HG02642 (cell line): ENCODE results near the gene XAGE2.
"Not testable (repeated sequence)": the region's sequence is repeated elsewhere in the genome, so short reads cannot be mapped to it uniquely, and the experiment has no call there.

Experiments
- ATAC-seq: cut with Tn5 transposase; IDR thresholded peaks from one replicate; pipeline ENCODE4 v1.9.1; 2021; ENCODE audit warnings: mild to moderate bottlenecking; ENCODE audit not compliant: unreplicated experiment, poor library complexity

The XAGE2 gene, protein sequence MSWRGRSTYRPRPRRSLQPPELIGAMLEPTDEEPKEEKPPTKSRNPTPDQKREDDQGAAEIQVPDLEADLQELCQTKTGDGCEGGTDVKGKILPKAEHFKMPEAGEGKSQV

DNA sequence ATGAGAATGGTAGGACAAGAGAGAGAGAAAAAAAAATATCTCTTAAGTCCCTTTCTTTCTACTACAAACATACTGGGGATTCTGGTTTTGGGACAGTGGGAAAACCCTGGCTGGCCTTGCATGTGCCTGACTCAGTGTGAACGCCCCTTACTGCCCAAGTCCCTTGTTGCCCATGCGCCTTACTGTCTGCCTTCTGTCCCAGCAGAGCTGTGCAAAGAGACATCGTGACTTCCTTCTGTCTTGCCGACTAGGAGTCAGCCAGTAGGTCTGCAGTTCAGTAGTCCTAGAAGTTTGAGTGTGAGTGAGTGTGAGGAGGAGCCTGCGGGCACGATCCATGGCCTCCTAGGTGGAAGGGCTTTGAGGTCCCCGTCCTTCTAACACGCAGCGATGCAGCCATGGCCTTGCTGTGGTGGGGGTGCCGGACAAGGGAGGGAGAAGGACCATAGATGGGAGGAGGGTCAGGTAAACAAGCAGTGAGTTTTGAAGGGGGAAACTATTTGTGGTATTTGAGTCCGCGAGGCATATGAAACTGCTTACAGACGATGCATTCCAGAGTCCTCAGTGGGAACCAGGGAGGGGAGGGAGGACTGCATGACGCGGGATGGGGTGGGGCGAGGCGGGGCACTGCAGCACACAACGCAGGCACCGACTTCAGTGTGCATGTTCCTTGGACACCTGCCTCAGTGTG is at the start of gene XAGE2:
Gene XAGE2 (plus strand): TSS at position 654 of the 688 bp plus-strand sequence. CDS start 994 bp downstream, outside the sequence.
- no peak for ATAC-seq

DNA sequence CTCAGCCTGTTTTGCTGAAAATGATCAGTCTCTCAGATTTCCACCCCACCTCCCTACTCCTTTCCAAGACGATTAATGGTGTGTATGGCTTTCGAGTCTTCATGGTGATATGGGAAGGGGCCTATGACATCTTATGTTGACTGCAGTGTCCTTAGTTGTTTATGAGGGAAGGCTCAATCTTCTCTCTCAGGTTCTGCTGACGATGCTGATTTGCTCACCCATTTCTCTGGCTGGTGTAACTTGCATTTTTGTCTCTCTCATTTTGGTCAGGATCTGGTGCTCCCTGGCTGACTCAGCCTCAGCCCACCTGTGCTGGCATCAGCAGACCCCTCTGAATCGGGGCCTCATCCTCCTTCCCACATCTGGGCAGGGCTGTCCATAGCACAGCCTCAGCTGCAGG is 31.4 kb upstream of the XAGE2 start:
- ATAC-seq, result no peak

DNA sequence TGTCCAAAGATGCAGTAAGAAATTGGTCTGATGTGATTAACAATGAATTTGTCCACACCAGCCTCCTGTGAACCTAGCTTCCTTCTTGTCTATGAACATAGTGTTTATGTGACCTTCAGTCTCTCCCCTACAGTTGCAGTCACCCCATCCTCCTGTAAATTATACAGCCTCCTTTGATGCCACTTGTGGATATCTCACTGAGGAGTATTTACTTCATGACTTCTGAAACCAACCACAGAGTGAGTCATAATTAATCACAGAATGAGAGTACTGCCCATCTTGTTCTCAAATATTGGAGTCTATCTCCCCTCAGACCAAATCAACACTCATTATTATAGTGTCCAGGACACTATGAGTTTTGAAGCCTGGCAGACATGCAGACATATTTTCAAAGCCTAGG is 27.3 kb upstream of the XAGE2 start:
- no peak for ATAC-seq

DNA sequence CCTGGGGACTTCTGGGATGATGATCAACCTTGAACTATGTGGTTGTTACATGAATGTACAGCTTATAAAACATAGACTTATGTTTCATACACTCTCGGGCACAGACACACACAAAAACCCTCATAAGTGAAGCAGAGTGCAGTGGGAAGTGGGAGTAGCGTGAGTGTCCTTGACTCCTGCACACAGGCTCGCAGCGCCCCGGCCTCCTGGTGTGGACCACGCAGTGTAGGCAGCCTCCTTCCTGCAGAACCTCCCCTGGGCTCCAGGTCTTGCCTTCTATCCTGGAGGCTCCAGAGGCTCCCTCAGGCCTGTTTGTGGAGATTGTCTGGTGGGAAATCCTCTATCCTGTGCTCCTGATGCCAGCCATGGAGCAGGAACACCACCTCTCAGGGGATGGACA is 25.7 kb upstream of the XAGE2 start:
- ATAC-seq, result not testable (repeated sequence)

DNA sequence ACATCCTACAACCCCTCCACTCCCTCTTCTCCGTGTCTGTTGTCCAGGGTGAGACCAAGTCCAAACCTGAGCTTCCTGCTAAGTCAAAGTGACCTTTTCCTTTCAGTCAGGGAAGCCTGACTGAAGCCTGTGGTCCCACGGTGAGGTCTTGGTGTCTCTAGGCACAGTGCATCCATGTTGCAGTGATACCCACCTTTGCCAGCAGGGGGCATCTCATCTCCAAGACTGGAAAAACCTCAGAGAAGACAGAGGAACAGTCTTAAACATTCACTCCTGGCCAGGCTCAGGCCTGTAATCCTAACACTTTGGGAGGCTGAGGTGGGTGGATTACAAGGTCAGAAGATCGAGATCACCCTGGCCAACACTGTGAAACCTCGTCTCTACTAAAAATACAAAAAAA is 23.4 kb upstream of the XAGE2 start:
- ATAC-seq, result peak; percentile 53

DNA sequence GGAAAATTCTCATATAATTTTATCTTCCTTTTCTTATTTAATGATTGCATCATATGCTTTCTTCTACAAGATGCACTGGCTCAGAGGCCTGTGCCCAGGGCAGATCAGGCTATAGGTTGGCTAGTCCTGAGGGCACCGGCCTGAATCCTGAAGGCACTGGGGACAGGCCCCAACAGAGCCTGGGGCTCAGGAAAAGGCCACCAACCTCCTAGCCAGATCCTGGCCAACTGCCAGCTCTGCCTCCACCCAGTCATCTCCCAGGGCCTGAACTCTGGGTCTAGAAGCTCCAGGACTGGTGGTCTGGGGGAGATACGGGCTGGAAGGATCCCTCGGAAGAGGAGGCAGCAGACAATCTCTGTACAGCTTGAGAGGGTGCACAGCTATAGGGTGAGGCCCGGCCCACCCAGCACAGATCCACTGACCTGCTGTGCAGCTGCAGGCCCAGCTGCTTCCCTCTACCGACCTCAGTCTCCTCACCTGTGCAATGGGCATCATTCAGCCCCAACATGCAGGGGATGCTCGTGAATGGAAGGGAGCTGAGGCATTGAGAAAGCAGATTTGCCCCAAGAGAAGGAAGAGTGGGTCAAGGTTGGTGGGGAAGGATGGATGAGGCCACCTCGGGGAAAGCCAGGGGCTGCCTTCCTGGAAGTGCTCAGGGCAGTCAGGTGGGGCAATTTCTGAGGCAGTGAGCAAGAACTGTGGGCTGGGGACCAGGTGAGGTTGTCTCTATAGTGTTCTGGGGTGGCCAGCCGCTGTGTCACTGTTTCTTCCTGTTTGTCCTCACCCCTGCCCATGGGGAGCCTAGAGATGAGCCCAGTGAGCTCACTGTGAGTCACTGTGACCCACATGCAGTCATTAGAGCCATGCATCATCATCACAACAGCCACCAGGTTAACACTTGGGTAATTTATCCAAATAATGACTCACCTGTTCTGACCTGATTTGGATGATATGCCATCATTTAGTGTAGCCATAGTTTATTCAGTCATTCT is 22.4 kb upstream of the XAGE2 start:
- ATAC-seq, result no peak

DNA sequence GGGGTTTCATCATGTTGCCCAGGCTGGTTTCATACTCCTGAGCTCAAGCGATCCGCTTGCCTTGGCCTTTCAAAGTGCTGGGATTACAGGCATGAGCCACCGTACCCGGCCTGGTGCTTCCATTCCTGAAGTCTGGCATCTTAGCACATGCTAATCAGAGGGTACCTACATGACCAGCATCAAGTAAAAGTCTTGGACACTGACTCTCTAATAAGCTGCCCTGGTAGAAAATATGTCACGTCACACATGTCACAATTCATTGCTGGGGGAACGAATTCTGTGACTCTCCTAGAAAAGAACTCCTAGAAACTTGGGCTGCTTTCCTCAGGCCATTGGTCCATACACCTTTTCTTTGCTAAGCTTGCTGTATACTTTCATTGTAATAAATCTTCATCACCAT is 19.1 kb upstream of the XAGE2 start:
- ATAC-seq, result no peak

DNA sequence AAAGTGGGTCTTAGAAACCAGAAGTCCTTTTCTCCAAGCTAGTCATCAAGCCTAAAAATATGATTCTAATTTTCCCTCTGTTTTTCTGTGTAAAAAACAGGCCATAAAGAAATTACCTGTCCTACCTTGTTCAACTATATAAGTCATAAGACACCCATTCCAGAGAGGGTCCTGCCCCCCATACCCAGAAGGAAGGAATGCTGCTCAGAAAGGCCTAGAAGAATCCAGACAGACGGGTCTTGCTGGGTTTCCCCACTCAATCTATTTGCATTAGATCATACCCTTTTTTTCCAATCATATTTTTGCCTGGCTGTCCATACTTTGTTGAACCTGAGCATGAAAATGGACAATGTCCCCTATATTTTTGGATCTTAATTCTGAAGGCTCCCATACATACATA is 16.3 kb upstream of the XAGE2 start:
- no peak for ATAC-seq

DNA sequence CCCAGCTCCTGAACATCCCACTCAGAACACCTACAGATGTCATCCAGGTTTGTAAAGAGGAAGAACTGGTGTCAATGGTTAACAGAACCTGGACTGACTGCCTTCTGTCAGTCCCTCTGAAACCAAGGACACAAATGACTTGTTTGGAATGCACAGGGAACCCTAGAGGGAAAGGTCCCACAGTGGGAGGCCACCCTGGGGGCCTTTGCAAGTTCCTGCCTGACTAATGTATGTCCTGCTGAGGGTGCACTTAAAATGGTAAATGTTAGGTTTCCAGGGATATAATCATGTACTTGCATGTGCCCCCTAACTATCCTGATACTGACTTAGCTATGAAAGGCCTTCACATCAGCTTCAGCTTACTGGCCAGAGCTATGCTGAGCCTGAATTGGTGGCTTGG is 15.0 kb upstream of the XAGE2 start:
- ATAC-seq, result no peak

DNA sequence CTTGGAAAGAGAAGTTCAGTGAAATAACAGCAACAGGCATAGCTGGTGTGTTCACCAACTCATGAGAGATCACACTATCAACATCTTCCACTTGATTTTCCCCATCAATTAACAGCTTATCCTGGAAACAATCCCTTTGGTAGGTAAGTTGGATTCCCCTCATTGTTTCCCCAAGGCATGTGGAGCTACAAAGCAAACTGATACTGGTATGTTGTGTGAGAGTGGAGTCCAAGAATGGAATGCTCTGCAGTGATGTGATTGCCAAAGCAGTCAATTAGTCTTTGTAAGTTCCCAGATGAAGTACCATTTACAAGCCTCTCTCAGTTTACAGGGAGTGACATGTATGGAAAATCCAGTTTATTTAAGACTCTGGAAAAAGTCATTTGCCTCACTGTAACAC is 13.7 kb upstream of the XAGE2 start:
- no peak for ATAC-seq

DNA sequence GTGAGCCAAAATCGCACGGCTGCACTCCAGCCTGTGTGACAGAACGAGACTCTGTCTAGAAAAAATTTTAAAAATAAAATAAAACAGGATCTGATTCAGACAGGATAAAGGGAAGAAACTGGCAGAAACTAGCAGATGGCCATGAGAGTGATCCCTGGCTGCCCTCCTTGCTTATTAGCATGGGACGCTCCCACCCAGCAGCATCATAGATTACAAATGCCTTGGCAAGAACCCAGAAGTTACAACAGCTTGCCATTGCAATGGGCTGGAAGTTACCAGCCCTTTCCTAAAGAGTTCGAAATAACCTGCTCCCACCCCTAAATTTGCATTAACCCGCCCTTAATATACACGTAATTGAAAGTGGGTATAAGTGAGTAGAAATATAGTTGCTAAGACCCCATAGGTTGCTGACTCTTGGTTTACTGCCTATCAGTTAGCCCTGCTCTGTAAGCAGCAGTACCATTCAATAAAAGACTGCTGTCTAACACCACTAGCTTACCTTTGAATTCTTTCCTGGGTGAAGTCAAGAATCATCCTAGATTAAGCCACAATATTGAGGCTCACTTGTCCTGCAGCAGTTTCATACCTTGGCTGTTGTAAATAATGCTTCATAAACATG is 9.1 kb upstream of the XAGE2 start:
- no peak for ATAC-seq

DNA sequence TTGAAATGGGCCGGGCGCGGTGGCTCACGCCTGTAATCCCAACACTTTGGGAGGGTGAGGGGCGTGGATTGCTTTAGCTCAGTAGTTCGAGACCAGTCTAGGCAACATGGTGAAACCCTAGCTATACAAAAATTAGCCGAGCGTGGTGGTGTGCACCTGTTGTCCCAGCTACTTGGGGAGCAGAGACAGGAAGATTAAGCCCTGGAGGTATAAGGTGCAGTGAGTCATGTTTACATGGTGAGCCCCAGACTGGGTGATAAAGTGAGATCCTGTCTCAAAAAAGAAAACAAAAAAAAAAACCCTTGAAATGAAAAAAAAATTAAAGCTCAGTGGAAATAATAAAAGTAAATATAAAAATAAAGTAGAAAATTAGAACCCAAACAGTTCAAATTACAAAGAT is 6.9 kb upstream of the XAGE2 start:
- ATAC-seq, result no peak

DNA sequence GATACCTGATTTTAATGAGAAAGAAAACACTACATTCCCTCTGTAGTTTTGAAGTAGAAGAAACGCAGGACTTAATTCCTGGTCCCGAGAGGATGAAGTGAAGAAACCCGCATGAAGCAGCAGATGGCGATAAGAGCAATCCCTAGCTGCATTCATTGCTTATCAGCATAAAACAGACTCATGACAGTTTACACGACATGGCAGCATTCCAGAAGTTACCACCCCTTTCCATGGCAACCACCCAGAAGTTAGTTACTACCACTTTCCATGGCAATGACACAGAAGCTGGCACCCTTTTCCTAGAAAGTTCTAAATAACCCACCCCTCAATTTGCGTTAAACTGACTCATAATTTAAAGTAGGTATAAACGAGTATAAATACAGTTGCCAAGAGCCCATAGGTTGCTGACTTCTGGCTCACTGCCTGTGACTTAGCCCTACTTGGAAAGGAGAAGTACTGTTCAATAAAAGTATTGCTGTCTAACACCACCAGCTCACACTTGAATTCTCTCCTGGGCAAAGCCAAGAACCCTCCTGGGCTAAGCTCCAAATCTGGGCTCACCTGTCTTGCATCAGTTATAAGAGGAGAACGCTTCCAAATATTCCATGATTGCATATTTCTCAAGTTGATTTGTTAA is 5.5 kb upstream of the XAGE2 start:
- no peak for ATAC-seq

DNA sequence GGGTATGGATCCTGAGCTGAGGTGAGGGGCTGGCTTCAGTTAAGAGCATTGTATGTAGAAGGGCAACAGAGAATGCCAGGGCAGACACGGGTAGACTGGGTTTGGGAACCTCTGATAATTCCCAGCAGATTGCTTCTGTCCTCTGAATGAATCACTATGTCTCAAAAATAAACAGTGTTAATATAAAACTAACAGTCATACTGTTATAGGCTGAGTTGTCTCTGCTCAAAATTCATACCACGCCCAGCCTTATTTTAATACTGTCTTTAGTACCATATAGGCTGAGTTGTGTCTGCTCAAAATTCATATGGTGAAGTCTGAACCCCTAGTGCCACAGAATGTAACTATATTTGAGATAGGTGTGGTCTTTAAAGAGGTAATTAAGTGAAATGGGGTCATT is 10.0 kb downstream of the XAGE2 start:
- no peak for ATAC-seq

DNA sequence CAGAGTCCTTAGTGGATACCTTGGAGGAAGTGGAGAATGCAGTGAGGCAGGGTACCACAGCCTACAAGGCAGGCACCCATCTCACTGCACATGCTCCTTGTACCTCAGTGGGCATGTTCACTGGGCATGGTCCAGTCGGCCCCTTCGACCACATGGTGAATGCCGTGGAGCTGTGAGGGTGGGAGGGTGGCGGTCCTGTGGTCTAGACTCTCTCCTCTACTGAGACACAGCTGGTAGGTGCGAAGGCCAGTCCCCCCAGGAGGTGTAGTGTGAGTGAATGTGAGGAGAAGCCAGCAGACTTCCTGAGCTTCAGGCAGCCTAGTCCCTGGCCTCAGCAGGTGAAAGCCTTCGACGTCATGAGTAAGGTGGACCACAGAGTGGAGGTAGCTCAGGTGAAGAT is 12.2 kb downstream of the XAGE2 start:
- ATAC-seq, result no peak

DNA sequence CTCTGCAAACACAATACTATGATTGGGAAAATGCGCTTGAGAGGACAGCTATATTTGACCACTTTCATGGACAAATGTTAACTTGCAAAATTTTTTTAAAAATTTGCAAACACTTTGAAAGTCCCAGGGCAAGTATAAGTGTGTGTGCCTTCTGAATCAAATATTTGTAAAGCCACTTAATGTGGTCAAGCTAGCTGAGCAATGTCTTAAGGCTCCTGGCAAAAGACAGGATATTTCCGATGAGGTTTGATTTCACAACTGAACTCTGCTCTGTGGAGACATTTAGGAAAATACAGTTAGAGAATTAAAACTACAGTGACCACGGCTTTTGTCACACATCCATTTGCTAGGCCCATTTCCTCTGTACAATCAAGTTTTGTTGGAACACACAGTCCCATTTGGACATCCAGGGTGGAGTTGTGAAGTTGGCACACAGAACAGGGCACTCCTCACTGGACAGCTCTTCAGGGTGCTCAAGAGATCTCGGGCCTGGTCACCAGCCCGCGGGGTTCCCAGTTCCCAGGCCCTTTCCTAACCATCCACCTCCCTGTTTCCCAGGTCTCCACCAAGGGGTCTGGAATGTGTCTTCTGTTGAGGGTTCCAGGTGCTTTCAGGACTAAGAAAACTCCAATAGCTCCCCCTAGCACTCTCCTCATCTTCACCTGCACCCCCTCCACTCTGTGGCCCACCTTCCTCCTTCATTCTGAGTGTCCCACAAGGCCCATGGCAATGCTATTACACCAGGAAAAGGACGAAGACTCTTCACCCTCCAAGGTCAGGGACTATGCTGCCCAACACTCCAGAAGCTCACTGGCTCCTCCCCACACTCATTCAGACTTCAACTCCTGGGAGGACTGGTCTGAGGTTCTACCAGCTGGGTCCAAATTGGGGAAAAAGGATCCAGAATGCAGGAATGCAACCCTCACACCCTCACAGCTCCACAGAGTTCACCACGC is 41.9 kb downstream of the XAGE2 start:
- ATAC-seq, result no peak

DNA sequence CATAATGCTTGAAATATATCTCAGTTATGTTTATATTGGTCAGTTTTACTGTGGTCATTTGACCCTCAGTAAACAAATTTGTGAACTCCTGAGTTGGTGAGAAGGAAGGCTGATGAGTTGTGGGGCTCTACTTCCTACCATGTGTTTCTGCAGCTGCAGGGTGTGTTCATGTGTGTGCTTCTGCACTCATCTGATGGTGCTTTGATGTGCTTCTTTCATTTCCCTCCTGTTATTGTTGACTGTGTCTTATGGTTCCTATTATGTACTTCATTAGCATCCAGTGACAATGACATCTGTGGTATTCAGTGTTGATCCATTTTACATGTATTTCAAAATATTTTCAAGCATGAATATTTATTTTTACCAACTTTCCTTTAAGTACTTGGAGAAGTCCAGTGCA is 46.5 kb downstream of the XAGE2 start:
- ATAC-seq, result no peak

DNA sequence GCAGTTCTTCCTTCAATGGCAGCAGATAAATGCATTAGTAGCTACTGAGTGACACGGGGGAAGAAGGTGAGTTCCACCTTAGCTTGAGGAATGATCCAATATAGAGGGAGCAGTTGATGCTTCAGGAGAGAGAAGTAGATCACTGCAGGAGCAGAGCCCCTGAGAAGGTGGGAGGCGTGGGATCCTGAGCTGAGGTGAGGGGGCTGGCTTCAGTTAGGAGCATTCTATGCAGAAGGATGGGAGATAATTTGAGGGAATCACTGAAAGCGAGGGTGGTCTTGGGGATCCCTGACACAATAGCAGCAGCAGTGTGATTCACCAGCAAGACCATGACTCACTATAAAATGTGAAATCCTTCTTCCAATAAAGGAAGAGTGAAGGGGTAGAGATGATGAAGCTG is 48.0 kb downstream of the XAGE2 start:
- no peak for ATAC-seq

DNA sequence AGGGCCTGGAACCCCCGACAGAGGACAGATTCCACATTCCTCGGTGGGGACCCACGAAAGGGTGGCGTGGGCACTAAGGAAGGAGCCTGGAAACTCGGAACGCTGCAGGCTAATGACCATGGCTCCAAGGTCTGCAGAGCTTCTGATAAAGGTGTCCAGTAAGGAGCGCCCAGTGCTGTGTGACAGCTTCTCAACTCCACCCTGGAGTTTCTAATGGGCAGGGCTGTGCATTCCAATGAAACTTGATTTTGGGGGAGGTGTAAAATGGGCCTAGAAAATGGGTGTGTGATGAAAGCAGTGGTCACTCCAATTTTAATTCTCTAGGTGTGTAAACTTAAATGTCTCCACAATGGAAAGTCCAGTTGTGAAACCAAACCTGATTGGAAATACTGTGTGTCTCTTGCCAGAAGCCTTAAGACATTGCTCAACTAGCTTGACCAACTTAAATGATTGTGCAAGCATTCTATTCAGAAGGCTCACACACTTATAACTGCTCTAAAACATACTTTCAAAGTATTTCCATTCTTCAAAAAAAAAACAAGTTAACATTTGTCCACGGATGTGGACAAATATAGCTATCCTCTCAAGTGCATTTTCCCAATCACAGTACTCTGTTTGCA is 52.1 kb downstream of the XAGE2 start:
- ATAC-seq, result no peak
